IMR-90 (cell line): ENCODE measurements around the gene SPATA24. TPM values are rescaled to one million over a fixed set of nuclear protein-coding genes. Genes with fewer than 3 reads are reported as not detected.

ENCODE experiments used
- ATAC-seq: fragments of 200-7000 bp; cut with Tn5 transposase; 2 replicates; pipeline ENCODE4 v1.9.1; 2020; ENCODE audit warnings: low read depth, mild to moderate bottlenecking, moderate library complexity
- BruUV-seq: library from RNA; stranded (reverse); fragments of 400-500 nt; replicated peaks from 2 replicates; lab custom pipeline; 2021; lab: Mats Ljungman, UMichigan
- CTCF ChIA-PET: fragments of 300-600 bp; formaldehyde crosslinking; extraction: SDS; loops from one replicate; lab custom pipeline; 2021; ENCODE audit warnings: antibody characterized with exemption; lab: Yijun Ruan, JAX
- POLR2A ChIA-PET: fragments of 300-600 bp; sonication (Branson Sonifier 250); formaldehyde crosslinking; loops from one replicate; lab custom pipeline; 2022; ENCODE audit warnings: antibody characterized with exemption; ENCODE audit not compliant: unreplicated experiment; lab: Charles Lee
- DNase-seq: peaks from one replicate; pipeline ENCODE4 v3.0.0; 2013
- H2AFZ ChIP-seq: replicated peaks from 2 replicates; pipeline ENCODE3; 2013; ENCODE audit warnings: low read length, mild to moderate bottlenecking; ENCODE audit not compliant: poor library complexity
- H2AK5ac ChIP-seq: 2 replicates; pipeline ENCODE4 v1.6.1; 2013; ENCODE audit warnings: low read depth, low read length, inconsistent platforms
- H2AK9ac ChIP-seq: replicated peaks from 2 replicates; pipeline ENCODE3; 2013; ENCODE audit warnings: mild to moderate bottlenecking, low read depth, low read length, moderate library complexity; ENCODE audit not compliant: poor library complexity
- H2BK120ac ChIP-seq: 2 replicates; pipeline ENCODE4 v1.6.1; 2013; ENCODE audit warnings: low read depth, low read length, inconsistent platforms
- H2BK15ac ChIP-seq: 3 replicates; pipeline ENCODE4 v1.6.1; 2013; ENCODE audit warnings: low read depth, low read length, inconsistent platforms
- H2BK20ac ChIP-seq: 2 replicates; pipeline ENCODE4 v1.6.1; 2013; ENCODE audit warnings: low read depth, mild to moderate bottlenecking, inconsistent platforms, low read length, moderate library complexity
- H2BK5ac ChIP-seq: 2 replicates; pipeline ENCODE4 v1.6.1; 2013; ENCODE audit warnings: mild to moderate bottlenecking, low read depth, low read length, inconsistent platforms; ENCODE audit not compliant: poor library complexity, severe bottlenecking
- H3K14ac ChIP-seq: replicated peaks from 2 replicates; pipeline ENCODE4 v1.6.1; 2013; ENCODE audit warnings: low read depth, low read length, inconsistent platforms
- H3K18ac ChIP-seq: 2 replicates; pipeline ENCODE4 v1.6.1; 2013; ENCODE audit warnings: low read depth, low read length, control low read depth
- H3K23ac ChIP-seq: 2 replicates; pipeline ENCODE4 v1.6.1; 2013; ENCODE audit warnings: low read depth, low read length, inconsistent platforms
- H3K27ac ChIP-seq: 2 replicates; pipeline ENCODE4 v1.5.1; 2013; ENCODE audit warnings: mild to moderate bottlenecking, control low read depth, low read length; ENCODE audit not compliant: insufficient read depth
- H3K27me3 ChIP-seq: 2 replicates; pipeline ENCODE4 v1.6.1; 2013; ENCODE audit warnings: low read length; ENCODE audit not compliant: control insufficient read depth, insufficient read depth
- H3K36me3 ChIP-seq: 2 replicates; pipeline ENCODE4 v1.6.1; 2013; ENCODE audit warnings: low read length, mixed read lengths; ENCODE audit not compliant: control insufficient read depth, insufficient read depth
- H3K4ac ChIP-seq: 2 replicates; pipeline ENCODE4 v1.6.1; 2013; ENCODE audit warnings: low read depth, low read length, inconsistent platforms
- H3K4me1 ChIP-seq: 2 replicates; pipeline ENCODE4 v1.6.1; 2013; ENCODE audit warnings: low read length, mixed read lengths; ENCODE audit not compliant: control insufficient read depth, insufficient read depth
- H3K4me2 ChIP-seq: 2 replicates; pipeline ENCODE4 v1.6.1; 2013; ENCODE audit warnings: low read depth, mild to moderate bottlenecking, control low read depth, low read length, moderate library complexity
- H3K4me3 ChIP-seq: 2 replicates; pipeline ENCODE4 v1.5.1; 2013; ENCODE audit warnings: low read depth, mild to moderate bottlenecking, control low read depth, low read length, moderate library complexity; ENCODE audit not compliant: insufficient read depth
- H3K56ac ChIP-seq: 2 replicates; pipeline ENCODE4 v1.6.1; 2013; ENCODE audit warnings: low read length, inconsistent platforms; ENCODE audit not compliant: insufficient read depth; ENCODE audit errors: extremely low read depth
- H3K79me1 ChIP-seq, 2 experiments: 2 replicates each; pipeline ENCODE4 v1.6.1; 2013; ENCODE audit warnings: low read length in 2 of 2, inconsistent platforms in 1 of 2, low read depth in 1 of 2
- H3K9ac ChIP-seq: 2 replicates; pipeline ENCODE4 v1.6.1; 2013; ENCODE audit warnings: low read depth, low read length, control low read depth
- H3K9me1 ChIP-seq: 2 replicates; pipeline ENCODE4 v1.6.1; 2013; ENCODE audit warnings: low read length, inconsistent platforms; ENCODE audit not compliant: insufficient read depth
- H3K9me3 ChIP-seq: 2 replicates; pipeline ENCODE4 v1.6.1; 2013; ENCODE audit warnings: low read length; ENCODE audit not compliant: control insufficient read depth, insufficient read depth
- H4K20me1 ChIP-seq: 2 replicates; pipeline ENCODE4 v1.6.1; 2013; ENCODE audit warnings: low read length, inconsistent platforms; ENCODE audit not compliant: insufficient read depth
- H4K5ac ChIP-seq: 2 replicates; pipeline ENCODE4 v1.6.1; 2013; ENCODE audit warnings: mild to moderate bottlenecking, low read depth, low read length, control low read depth
- H4K8ac ChIP-seq, 2 experiments: 2 replicates each; pipeline ENCODE4 v1.6.1; 2013; ENCODE audit warnings: low read depth in 2 of 2, low read length in 2 of 2, control low read depth in 1 of 2, inconsistent platforms in 1 of 2
- H4K91ac ChIP-seq: 2 replicates; pipeline ENCODE4 v1.6.1; 2013; ENCODE audit warnings: low read depth, low read length, inconsistent platforms; ENCODE audit not compliant: insufficient read depth
- BHLHE40 ChIP-seq: fragments of 150-350 bp; IDR thresholded peaks from 2 replicates; pipeline ENCODE4 v1.6.1; 2016; ENCODE audit warnings: mild to moderate bottlenecking, low read depth, low read length
- CEBPB ChIP-seq: IDR thresholded peaks from 2 replicates; pipeline ENCODE4 v1.6.1; 2012; ENCODE audit warnings: low read depth, low read length, improper control_type of control experiment
- CHD1 ChIP-seq: IDR thresholded peaks from 2 replicates; pipeline ENCODE4 v1.6.1; 2012; ENCODE audit warnings: low read depth, low read length, improper control_type of control experiment
- FOS ChIP-seq: fragments of 150-350 bp; IDR thresholded peaks from 2 replicates; pipeline ENCODE4 v1.6.1; 2016; ENCODE audit warnings: low read depth, low read length
- MAFK ChIP-seq: IDR thresholded peaks from 2 replicates; pipeline ENCODE4 v1.6.1; 2012; ENCODE audit warnings: low read depth, low read length, improper control_type of control experiment
- MXI1 ChIP-seq: IDR thresholded peaks from 2 replicates; pipeline ENCODE4 v1.6.1; 2012; ENCODE audit warnings: low read depth, mild to moderate bottlenecking, low read length, moderate library complexity, borderline replicate concordance
- NFE2L2 ChIP-seq: fragments of 150-350 bp; IDR thresholded peaks from 2 replicates; pipeline ENCODE4 v1.6.1; 2016; ENCODE audit warnings: low read depth, mild to moderate bottlenecking, low read length
- POLR2A ChIP-seq: IDR thresholded peaks from 2 replicates; pipeline ENCODE4 v1.6.1; 2012; ENCODE audit warnings: mild to moderate bottlenecking, low read depth, low read length
- RAD21 ChIP-seq: IDR thresholded peaks from 2 replicates; pipeline ENCODE4 v1.6.1; 2012; ENCODE audit warnings: low read length, improper control_type of control experiment
- RCOR1 ChIP-seq: IDR thresholded peaks from 2 replicates; pipeline ENCODE4 v1.6.1; 2012; ENCODE audit warnings: mild to moderate bottlenecking, low read length, improper control_type of control experiment; ENCODE audit not compliant: insufficient replicate concordance
- RFX5 ChIP-seq: IDR thresholded peaks from 2 replicates; pipeline ENCODE4 v1.8.0; 2012; ENCODE audit warnings: low read depth, mild to moderate bottlenecking, low read length, moderate library complexity
- SMC3 ChIP-seq: fragments of 150-350 bp; IDR thresholded peaks from 2 replicates; pipeline ENCODE4 v1.6.1; 2016; ENCODE audit warnings: low read depth, mild to moderate bottlenecking, antibody characterized with exemption, low read length, moderate library complexity
- WGBS, 2 experiments: methylation state at CpG; one replicate each; pipeline versions ENCODE4 v1.1.5 to v1.1.7; 2013; ENCODE audit warnings: missing lambda C conversion rate in 2 of 2; ENCODE audit not compliant: insufficient read length in 1 of 2; ENCODE audit errors: extremely low coverage in 2 of 2; 5-methylcytosine and 5-hydroxymethylcytosine counted together
- dilution Hi-C: fragments of 300-500 bp; cut with HindIII; formaldehyde crosslinking; loops from one replicate; pipeline ENCODE4 v1.14.3; 2018; ENCODE audit warnings: low sequenced_read_pairs; ENCODE audit not compliant: unreplicated experiment
- in situ Hi-C: fragments of 300-500 bp; cut with MboI; formaldehyde crosslinking; loops from 3 replicates; pipeline ENCODE4 v1.14.3; 2019; ENCODE audit warnings: low sequenced_read_pairs, inconsistent platforms, mixed read lengths
- intact Hi-C: fragments of 100-400 bp; cut with micrococcal nuclease; formaldehyde crosslinking; loops from 2 replicates; pipeline ENCODE4 v1.10.0; 2022
- polyA plus RNA-seq, 3 experiments: library from polyadenylated mRNA; depleted of rRNA; stranded (reverse); fragments of >200 nt; gene quantifications; 2 replicates each; pipeline ENCODE4 v1.2.3, GENCODE V29; 2012; ENCODE audit warnings: low replicate concordance in 1 of 3
- total RNA-seq: library from RNA; depleted of rRNA; stranded (reverse); fragments of >200 nt; gene quantifications from 2 replicates; pipeline ENCODE4 v1.2.3, GENCODE V29; 2012
- TF ChIP-seq, protein P1 (sequence below): fragments of 150-350 bp; IDR thresholded peaks from 2 replicates; pipeline ENCODE4 v1.6.1; 2016; ENCODE audit warnings: low read depth, mild to moderate bottlenecking, low read length, moderate library complexity, borderline replicate concordance
- TF ChIP-seq, protein P2 (sequence below): conservative IDR thresholded peaks from 2 replicates; pipeline ENCODE4 v1.5.1; 2012; ENCODE audit warnings: mild to moderate bottlenecking, low read depth, low read length, improper control_type of control experiment
- TF ChIP-seq, protein P3 (sequence below): fragments of 150-350 bp; IDR thresholded peaks from 2 replicates; pipeline ENCODE4 v1.6.1; 2017; ENCODE audit warnings: mild to moderate bottlenecking, antibody characterized with exemption, low read length, low read depth

Gene SPATA24
- total and polyA plus RNA-seq, 2 of the 4 experiments (the other 2 are of a cell fraction): 4.1 to 4.3 TPM

DNA sequence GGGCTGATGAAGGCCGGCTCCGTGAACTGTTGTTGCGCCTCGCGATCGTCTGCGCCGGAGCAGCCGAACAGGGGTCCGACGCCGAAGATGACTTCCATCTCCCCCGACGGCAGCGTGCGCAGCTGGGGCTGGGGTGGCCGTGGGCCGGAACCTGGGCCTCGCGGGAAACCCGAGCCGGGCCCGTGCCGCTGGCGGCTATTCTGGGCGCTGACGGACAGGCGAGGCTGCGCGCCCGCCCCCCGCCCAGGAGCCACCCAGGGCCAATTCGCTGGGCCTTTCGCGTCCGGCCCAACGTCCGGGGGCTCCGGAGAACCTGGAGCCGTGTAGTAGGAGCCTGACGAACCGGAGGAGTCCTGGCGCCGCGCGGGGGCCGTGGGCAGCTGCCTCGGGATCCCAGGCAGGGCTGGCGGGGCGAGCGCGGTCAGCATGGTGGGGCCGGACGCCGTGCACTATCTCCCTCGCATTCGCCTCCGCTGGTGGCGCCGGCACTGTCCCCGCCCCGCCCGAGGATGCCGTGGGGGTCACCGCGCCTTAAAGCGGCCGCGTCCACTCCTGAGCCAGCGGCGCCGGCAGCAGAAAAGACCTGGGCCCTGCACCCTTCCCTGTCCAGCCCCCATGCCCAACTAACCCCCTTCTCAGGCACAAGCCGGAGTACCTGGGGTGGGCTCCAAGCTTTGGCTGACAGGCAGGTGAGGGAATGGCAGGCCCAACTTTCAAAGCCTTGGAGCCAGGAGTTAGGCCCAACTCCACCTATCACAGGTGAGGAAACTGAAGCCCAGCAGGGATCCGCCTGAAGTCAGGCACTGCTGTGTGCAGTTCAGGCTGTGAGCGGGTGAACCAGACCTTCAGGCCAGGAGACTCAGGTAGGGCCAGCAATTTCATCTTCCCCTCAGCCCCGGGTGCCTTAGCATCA is 9.0 kb downstream of the SPATA24 start, which contains the start of gene PROB1:
Gene PROB1 (minus strand): TSS at position 451 of the 913 bp plus-strand sequence. CDS start 23 bp downstream, at position 428.
- in situ Hi-C loops: no loop called here
- no peak within 1 kb of the TSS for H2BK5ac ChIP-seq
- no peak within 1 kb of the TSS for H3K18ac ChIP-seq
- no TSS peak for BruUV-seq
- H2AFZ ChIP-seq: peak within 1 kb of the TSS; percentile 83
- ChIA-PET POLR2A (no interaction called here), CTCF (no interaction called here)
- peak; percentile 15; the same call in 1 of the 2 replicates for ATAC-seq
- H3K36me3 ChIP-seq: no peaks in the 10 kb centered on the region
- H3K27ac ChIP-seq: no peak within 1 kb of the TSS
- H3K14ac ChIP-seq: no peak within 1 kb of the TSS
- H3K4ac ChIP-seq: no peak within 1 kb of the TSS
- no peak within 1 kb of the TSS for H4K91ac ChIP-seq
- 20% methylated on average over 54 of the region's 76 CpGs; no CpG with 5 or more reads in 1 of the 2 experiments for WGBS, 2 experiments
- H3K27me3 ChIP-seq: peaks cover 28% of the 10 kb centered on the region
- no peak within 1 kb of the TSS for H2BK20ac ChIP-seq
- H2BK120ac ChIP-seq: no peak within 1 kb of the TSS
- no peak within 1 kb of the TSS for H4K5ac ChIP-seq
- peak within 1 kb of the TSS; percentile 65 for H2AK9ac ChIP-seq
- peaks cover 16% of the 10 kb centered on the region; the same call in 1 of the 2 replicates for H3K9me3 ChIP-seq
- H2AK5ac ChIP-seq: no peak within 1 kb of the TSS
- no peak within 1 kb of the TSS; a peak in 1 of 4 replicates for H4K8ac ChIP-seq
- DNase-seq: no peak
- H3K9me1 ChIP-seq: no peaks in the 10 kb centered on the region
- no peak within 1 kb of the TSS for H3K9ac ChIP-seq
- H3K79me1 ChIP-seq: no peaks in the 10 kb centered on the region
- H3K4me2 ChIP-seq: no peak within 1 kb of the TSS
- intact Hi-C loops: no loop called here
- H3K4me3 ChIP-seq: peak within 1 kb of the TSS; percentile 24
- H2BK15ac ChIP-seq: no peak within 1 kb of the TSS
- dilution Hi-C loops: no loop called here
- no peak within 1 kb of the TSS for H3K56ac ChIP-seq
- no peaks in the 10 kb centered on the region for H4K20me1 ChIP-seq
- no peak within 1 kb of the TSS for H3K23ac ChIP-seq
- H3K4me1 ChIP-seq: peaks cover 3% of the 10 kb centered on the region; the same call in 1 of the 2 replicates
- TF ChIP-seq RFX5: no peak
- no peak for TF ChIP-seq RAD21
- no peak for TF ChIP-seq MAFK
- no peak for TF ChIP-seq SMC3
- no peak for TF ChIP-seq CHD1
- no peak for TF ChIP-seq NFE2L2
- TF ChIP-seq CEBPB: no peak
- no peak for TF ChIP-seq RCOR1
- TF ChIP-seq POLR2A: no peak
- TF ChIP-seq, protein P1, sequence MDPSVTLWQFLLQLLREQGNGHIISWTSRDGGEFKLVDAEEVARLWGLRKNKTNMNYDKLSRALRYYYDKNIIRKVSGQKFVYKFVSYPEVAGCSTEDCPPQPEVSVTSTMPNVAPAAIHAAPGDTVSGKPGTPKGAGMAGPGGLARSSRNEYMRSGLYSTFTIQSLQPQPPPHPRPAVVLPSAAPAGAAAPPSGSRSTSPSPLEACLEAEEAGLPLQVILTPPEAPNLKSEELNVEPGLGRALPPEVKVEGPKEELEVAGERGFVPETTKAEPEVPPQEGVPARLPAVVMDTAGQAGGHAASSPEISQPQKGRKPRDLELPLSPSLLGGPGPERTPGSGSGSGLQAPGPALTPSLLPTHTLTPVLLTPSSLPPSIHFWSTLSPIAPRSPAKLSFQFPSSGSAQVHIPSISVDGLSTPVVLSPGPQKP: no peak
- TF ChIP-seq, protein P2, sequence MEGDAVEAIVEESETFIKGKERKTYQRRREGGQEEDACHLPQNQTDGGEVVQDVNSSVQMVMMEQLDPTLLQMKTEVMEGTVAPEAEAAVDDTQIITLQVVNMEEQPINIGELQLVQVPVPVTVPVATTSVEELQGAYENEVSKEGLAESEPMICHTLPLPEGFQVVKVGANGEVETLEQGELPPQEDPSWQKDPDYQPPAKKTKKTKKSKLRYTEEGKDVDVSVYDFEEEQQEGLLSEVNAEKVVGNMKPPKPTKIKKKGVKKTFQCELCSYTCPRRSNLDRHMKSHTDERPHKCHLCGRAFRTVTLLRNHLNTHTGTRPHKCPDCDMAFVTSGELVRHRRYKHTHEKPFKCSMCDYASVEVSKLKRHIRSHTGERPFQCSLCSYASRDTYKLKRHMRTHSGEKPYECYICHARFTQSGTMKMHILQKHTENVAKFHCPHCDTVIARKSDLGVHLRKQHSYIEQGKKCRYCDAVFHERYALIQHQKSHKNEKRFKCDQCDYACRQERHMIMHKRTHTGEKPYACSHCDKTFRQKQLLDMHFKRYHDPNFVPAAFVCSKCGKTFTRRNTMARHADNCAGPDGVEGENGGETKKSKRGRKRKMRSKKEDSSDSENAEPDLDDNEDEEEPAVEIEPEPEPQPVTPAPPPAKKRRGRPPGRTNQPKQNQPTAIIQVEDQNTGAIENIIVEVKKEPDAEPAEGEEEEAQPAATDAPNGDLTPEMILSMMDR: no peak
- TF ChIP-seq, protein P3, sequence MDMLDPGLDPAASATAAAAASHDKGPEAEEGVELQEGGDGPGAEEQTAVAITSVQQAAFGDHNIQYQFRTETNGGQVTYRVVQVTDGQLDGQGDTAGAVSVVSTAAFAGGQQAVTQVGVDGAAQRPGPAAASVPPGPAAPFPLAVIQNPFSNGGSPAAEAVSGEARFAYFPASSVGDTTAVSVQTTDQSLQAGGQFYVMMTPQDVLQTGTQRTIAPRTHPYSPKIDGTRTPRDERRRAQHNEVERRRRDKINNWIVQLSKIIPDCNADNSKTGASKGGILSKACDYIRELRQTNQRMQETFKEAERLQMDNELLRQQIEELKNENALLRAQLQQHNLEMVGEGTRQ: no peak
- no peak for TF ChIP-seq MXI1
- no peak for TF ChIP-seq BHLHE40
- no peak for TF ChIP-seq FOS
